GM21381 (cell line): ENCODE measurements around the gene RGS9.
"Not testable (repeated sequence)": the region's sequence is repeated elsewhere in the genome, so short reads cannot be mapped to it uniquely, and the experiment has no call there.

ENCODE experiments used
- ATAC-seq: cut with Tn5 transposase; IDR thresholded peaks from one replicate; pipeline ENCODE4 v1.9.1; 2021; ENCODE audit warnings: mild to moderate bottlenecking, moderate library complexity; ENCODE audit not compliant: unreplicated experiment

RGS9 gene

DNA sequence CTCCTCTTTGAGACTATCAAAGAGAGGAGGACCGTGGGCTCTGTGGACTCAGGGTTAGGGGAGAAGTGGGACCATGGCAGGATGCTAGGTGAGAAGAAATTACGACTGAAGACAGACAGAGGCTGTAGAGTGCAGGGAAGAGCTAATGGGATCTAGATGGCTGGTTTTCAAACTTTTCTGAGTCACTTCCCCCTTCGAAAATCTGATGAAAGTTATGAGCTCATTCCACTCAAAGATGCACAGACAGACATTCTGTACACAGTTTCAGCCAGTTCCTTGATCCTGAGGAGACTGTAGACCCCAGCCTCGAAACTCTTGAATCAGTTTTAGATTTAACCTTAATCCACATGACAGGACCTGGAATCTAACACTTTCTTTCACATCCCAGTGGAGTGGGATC, 40.7 kb downstream of the RGS9 start:
- ATAC-seq: no peak

- ATAC-seq: not testable (repeated sequence)
These were observed 43.1 kb downstream of the RGS9 start for GRCh38 chr17:65180276-65180675.

DNA sequence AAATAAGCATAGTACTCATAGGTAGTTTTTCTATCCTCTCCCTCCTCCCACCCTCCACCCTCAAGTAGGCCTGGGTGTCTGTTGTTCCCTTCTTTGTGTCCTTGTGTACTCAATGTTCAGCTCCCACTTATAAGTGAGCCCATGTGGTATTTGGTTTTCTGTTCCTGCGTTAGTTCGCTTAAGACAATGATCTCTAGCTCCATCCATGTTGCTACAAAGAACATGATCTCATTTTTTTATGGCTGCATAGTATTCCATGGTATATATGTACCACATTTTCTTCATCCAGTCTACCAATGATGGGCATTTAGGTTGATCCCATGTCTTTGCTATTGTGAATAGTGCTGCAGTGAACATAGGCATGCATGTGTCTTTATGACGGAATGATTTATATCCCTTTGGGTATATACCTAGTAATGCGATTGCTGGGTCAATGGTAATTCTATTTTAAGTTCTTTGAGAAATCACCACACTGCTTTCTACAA, 43.6 kb downstream of the RGS9 start:
- not testable (repeated sequence) for ATAC-seq

- peak; percentile 70 for ATAC-seq
These were observed 44.3 kb downstream of the RGS9 start for GRCh38 chr17:65181237-65182061.

GRCh38 chr17:65182233-65182632, 45.1 kb downstream of the RGS9 start:
- no peak for ATAC-seq

DNA sequence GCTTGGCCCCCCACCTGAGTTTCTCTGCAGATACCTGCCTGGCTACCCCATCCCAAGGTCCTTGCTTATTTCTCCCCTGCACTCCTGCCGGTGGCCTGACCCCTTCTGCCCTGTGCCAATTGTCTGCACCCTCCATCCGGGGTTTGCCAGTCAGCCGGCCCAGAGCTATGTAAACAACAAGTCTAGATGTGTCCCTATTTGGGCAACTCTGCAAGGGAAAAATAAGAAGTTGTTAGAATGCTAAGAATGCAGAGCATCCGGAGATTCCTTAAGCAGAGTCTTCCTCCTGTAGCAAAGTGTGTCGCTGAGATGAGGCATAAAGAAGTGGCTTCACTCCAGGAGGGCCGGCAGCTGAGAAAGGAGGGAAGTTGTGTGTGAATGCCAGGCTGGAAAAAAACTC, 46.6 kb downstream of the RGS9 start:
- no peak for ATAC-seq

DNA sequence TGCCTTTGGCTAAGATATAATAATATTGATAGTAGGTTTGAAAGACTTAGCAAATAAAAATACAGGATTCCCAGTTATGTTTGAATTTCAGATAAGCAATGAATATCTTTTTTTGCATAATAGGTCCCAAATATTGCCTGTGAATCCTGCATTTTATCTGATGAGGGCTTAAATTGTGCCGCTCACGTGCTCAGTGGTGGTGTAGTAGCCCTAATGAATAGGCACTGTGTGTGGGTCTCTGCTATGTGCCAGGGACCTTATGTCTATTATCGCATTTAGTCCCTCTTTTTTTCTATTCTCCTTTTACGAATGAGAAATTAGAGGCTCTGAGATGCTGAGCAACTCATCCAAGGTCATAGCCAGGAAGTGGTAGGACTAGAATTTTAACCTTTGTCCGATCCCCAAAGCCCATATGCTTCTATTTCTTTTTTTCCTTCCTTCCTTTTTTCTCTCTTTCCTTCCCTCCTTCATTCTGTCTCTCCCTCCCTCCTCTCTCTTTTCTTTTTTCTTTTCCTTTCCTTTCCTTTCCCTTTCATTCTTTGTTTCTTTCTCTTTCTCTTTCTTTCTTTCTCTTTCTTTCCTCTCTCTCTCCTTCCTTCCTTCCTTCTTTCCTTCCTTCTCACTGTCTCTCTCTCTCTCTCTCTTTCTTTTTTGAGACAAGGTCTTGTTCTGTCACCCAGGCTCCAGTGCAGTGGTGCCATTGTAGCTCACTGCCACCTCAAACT, 47.2 kb downstream of the RGS9 start:
- ATAC-seq: no peak

DNA sequence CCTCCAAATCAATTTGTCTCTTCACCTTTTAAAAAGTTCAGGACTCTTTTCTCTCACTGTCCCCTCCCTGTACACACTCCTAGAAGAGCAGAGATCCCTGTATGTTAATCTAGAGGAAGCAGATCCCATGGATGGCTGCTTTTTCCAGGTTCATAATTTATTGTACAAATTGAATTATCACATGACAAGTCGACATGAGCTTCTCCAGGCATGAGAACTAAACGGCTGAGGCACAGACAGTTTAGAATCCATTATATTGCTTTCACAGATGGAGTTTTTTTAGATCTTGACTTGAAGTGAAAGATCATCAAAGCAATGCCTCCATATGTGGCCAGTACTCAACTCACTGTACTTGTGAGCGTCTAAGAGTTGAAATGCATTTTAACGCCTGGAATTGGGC, 47.9 kb downstream of the RGS9 start:
- no peak for ATAC-seq

DNA sequence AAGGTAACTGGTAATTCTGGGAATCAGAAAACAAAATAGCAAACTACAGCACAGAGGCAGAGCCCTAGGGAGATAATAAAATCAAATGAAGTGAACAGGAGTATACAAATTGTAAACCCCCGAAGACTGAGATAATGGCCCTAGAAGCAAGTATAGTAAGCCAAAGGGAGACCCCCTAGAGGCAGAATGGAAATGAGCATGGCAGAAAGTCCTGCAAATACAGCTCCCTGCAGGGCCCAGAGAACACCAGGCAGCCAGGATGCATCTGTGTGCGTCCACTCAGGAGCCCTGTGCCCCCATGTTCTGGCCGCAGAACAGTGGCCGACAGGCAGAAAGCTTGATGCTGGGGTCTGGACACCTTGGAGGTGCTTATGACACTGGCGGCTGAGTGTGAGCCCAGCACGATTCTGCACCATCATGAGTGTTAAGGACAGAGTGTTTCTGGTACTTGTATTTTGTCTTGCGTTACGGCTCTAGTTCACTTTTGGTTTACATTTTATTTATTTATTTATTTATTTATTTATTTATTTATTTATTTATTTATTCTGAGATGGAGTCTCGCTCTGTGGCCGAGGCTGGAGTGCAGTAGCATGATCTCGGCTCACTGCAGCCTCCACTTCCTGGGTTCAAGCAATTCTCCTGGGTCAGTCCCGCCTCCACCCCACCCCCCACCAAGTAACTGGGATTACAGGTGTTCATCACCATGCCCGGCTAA, 48.7 kb downstream of the RGS9 start:
- ATAC-seq: no peak

DNA sequence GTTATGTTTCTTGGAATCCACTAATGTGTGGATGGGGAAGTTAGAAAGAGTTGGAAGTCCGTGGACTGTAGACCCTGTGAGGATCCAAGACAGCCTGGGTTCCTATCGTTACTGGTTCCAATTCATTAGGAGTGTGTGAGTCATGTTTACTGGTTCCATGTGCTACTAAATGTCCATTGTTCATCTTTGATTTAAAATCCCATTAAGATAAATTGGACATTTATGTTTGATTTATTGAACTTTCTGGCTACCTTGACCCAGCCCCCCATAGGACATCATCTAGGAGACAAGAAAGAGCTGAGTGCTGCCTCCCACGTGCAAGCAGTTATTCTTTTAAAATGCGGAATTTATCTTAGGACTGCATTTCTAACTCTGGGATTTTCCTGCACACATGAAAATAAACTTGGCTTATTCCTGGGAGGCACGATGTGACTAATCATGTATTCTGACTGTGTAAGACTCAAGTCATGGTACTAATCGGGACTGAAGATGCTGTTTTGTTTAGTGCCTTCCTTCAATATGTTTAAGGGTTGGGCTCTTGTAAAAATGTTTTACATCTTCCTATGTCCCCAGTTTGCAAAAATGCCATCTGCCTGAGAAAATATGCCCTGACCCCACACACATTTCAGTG, 53.4 kb downstream of the RGS9 start:
- no peak for ATAC-seq

GRCh38 chr17:65191811-65192740, 54.9 kb downstream of the RGS9 start:
- no peak for ATAC-seq

DNA sequence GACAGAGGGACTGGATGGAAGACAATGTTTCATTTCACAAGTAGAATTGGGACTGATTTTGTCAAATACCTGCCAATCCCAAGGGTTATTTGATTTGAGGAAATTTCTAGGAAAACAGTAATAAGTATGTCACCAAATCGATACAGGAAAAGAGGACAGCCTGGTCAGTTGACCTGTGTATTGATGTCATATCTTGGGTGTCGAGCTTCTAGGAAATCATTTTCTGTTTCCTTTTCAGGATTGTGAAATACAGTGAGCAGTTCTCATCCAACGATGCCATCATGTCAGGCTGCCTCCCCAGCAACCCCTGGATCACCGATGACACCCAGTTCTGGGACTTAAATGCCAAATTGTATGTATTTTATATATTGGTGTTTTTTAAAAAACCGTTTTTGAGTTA, 56.1 kb downstream of the RGS9 start:
- no peak for ATAC-seq

GRCh38 chr17:65193716-65194293, 56.6 kb downstream of the RGS9 start:
- no peak for ATAC-seq

- ATAC-seq: no peak
These were observed 57.6 kb downstream of the RGS9 start for GRCh38 chr17:65194670-65195334.

GRCh38 chr17:65195716-65196115, 58.5 kb downstream of the RGS9 start:
- no peak for ATAC-seq

- no peak for ATAC-seq
These were observed 59.4 kb downstream of the RGS9 start for GRCh38 chr17:65196617-65197016.

DNA sequence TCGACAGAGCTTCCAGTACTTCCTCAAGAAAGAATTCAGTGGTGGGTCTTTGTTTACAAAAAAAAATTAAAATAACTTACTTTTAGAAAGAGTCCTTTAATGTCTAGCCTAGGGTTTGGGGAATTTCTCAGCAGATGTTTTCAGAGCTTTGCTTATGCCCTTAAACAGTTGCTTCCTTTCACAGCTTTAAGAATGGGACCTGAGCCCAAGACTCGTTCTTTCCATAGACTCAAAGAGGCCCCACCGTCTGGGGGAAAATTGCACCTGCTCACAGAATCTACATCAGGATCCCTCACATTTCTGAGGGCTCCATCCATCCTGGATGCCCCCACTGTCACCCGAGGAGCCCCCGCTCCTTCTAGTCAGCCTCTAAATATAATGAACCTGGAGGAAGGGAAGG, 60.0 kb downstream of the RGS9 start:
- no peak for ATAC-seq

DNA sequence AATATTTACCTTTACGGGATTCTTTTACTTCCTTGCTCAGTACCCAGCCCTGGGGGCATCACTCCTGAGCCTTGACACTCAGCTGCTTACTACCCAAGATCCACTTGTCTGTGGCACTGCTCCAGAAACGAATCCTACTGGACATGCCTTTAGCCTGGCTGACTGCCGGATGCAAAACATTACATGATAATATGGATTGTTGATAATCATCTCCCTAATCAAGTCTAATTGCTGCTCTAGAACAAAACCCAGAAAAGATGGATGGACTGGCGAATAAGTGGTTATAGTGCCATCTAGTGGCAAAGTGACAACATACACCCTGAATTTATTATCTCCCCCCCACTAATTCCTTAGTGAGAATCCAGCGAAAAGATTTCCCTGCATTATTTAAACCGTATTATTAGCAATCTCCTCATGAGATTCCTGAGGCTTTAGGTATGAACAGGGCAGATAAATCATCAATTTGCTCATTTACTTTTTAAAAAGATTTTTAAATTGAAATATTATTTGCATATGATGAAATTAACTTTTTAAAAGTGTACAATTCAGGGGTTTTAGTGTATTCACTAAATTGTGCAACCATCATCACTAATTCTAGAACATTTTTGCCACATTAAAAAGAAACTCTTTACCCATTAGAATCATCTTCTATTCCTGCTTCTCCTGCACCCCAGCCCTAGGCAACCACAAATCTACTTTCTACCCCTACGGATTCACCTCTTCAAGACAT, 61.6 kb downstream of the RGS9 start:
- no peak for ATAC-seq
